OCI-LY7 (cell line): Measurements from ENCODE around the gene ZCCHC14.

ENCODE experiments used
- EZH2phosphoT487 ChIP-seq: fragments of 200-600 bp; sonication (generic); IDR thresholded peaks from 2 replicates; pipeline ENCODE4 v1.6.1; 2018; ENCODE audit warnings: low read depth, borderline replicate concordance, mild to moderate bottlenecking, mixed run types, antibody characterized with exemption, low read length, moderate library complexity, mixed read lengths
- TF ChIP-seq, protein P1 (sequence below): fragments of 200-600 bp; sonication (generic); conservative IDR thresholded peaks from 2 replicates; pipeline ENCODE4 v1.5.1; 2014; ENCODE audit warnings: mild to moderate bottlenecking, antibody characterized with exemption, low read length, moderate library complexity, mixed read lengths

- TF ChIP-seq, protein P1, sequence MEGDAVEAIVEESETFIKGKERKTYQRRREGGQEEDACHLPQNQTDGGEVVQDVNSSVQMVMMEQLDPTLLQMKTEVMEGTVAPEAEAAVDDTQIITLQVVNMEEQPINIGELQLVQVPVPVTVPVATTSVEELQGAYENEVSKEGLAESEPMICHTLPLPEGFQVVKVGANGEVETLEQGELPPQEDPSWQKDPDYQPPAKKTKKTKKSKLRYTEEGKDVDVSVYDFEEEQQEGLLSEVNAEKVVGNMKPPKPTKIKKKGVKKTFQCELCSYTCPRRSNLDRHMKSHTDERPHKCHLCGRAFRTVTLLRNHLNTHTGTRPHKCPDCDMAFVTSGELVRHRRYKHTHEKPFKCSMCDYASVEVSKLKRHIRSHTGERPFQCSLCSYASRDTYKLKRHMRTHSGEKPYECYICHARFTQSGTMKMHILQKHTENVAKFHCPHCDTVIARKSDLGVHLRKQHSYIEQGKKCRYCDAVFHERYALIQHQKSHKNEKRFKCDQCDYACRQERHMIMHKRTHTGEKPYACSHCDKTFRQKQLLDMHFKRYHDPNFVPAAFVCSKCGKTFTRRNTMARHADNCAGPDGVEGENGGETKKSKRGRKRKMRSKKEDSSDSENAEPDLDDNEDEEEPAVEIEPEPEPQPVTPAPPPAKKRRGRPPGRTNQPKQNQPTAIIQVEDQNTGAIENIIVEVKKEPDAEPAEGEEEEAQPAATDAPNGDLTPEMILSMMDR, result no peak
- no peak for TF ChIP-seq EZH2phosphoT487
These were observed 131.8 kb downstream of the ZCCHC14 start for GRCh38 chr16:87360862-87361610.
